Measurements from ENCODE around the gene PRDX3.

The PRDX3 gene

GRCh38 chr10:119178372-119179119 lies at the start of gene PRDX3:
Gene PRDX3 (minus strand): TSS chr10:119178812. CDS start chr10:119178790, 22 bp downstream.
- Histone ChIP-seq H3K27me3 (replicated peaks; ENCODE audit: control insufficient read depth, insufficient read depth, low read length) (no peaks in the 10 kb centered on the region), H3K9me3 (ENCODE audit: control insufficient read depth, low read length) (no peaks in the 10 kb centered on the region), H3K4me3 (ENCODE audit: low read length) (peak within 1 kb of the TSS; percentile 96), H3K36me3 (ENCODE audit: control insufficient read depth, insufficient read depth, low read length, severe bottlenecking) (peaks cover 13% of the 10 kb centered on the region), H3K4me1 (ENCODE audit: control insufficient read depth, insufficient read depth, low read length) (peaks cover 28% of the 10 kb centered on the region), H3K9ac (ENCODE audit: low read length) (peak within 1 kb of the TSS; percentile 92)
- DNase-seq (ENCODE audit: low read depth): peak; percentile 98

GRCh38 chr10:119227825-119228224 lies 49.2 kb upstream of the PRDX3 start:
- Histone ChIP-seq H3K4me1 (ENCODE audit: control insufficient read depth, insufficient read depth, low read length) (peaks cover 5% of the 10 kb centered on the region), H3K27me3 (replicated peaks; ENCODE audit: control insufficient read depth, insufficient read depth, low read length) (no peaks in the 10 kb centered on the region), H3K9ac (ENCODE audit: low read length) (no peak overlapping the region), H3K9me3 (ENCODE audit: control insufficient read depth, low read length) (no peaks in the 10 kb centered on the region), H3K4me3 (ENCODE audit: low read length) (no peak overlapping the region), H3K36me3 (ENCODE audit: control insufficient read depth, insufficient read depth, low read length, severe bottlenecking) (no peaks in the 10 kb centered on the region)
- no peak for DNase-seq (ENCODE audit: low read depth)

- Histone ChIP-seq H3K9me3 (ENCODE audit: control insufficient read depth, low read length) (no peaks in the 10 kb centered on the region), H3K4me3 (ENCODE audit: low read length) (no peak overlapping the region), H3K27me3 (replicated peaks; ENCODE audit: control insufficient read depth, insufficient read depth, low read length) (no peaks in the 10 kb centered on the region), H3K36me3 (ENCODE audit: control insufficient read depth, insufficient read depth, low read length, severe bottlenecking) (no peaks in the 10 kb centered on the region), H3K9ac (ENCODE audit: low read length) (no peak overlapping the region), H3K4me1 (ENCODE audit: control insufficient read depth, insufficient read depth, low read length) (peaks cover 31% of the 10 kb centered on the region)
- DNase-seq (ENCODE audit: low read depth): no peak
Observed at GRCh38 chr10:119225083-119225658, 46.6 kb upstream of the PRDX3 start.

GRCh38 chr10:119222966-119223386 lies 44.4 kb upstream of the PRDX3 start:
- H3K4me1 ChIP-seq (ENCODE audit: control insufficient read depth, insufficient read depth, low read length): peaks cover 43% of the 10 kb centered on the region
- no peaks in the 10 kb centered on the region for H3K36me3 ChIP-seq (ENCODE audit: control insufficient read depth, insufficient read depth, low read length, severe bottlenecking)
- peak overlapping the region; percentile 57 for H3K9ac ChIP-seq (ENCODE audit: low read length)
- H3K27me3 ChIP-seq (replicated peaks; ENCODE audit: control insufficient read depth, insufficient read depth, low read length): no peaks in the 10 kb centered on the region
- no peaks in the 10 kb centered on the region for H3K9me3 ChIP-seq (ENCODE audit: control insufficient read depth, low read length)
- peak overlapping the region; percentile 73 for H3K4me3 ChIP-seq (ENCODE audit: low read length)
- DNase-seq (ENCODE audit: low read depth): no peak

GRCh38 chr10:119222537-119222936 lies 43.9 kb upstream of the PRDX3 start:
- Histone ChIP-seq H3K4me1 (ENCODE audit: control insufficient read depth, insufficient read depth, low read length) (peaks cover 46% of the 10 kb centered on the region), H3K9ac (ENCODE audit: low read length) (peak overlapping the region; percentile 57), H3K4me3 (ENCODE audit: low read length) (peak overlapping the region; percentile 73), H3K9me3 (ENCODE audit: control insufficient read depth, low read length) (no peaks in the 10 kb centered on the region), H3K27me3 (replicated peaks; ENCODE audit: control insufficient read depth, insufficient read depth, low read length) (no peaks in the 10 kb centered on the region), H3K36me3 (ENCODE audit: control insufficient read depth, insufficient read depth, low read length, severe bottlenecking) (no peaks in the 10 kb centered on the region)
- DNase-seq (ENCODE audit: low read depth): no peak

- peak overlapping the region; percentile 57 for H3K9ac ChIP-seq (ENCODE audit: low read length)
- H3K9me3 ChIP-seq (ENCODE audit: control insufficient read depth, low read length): no peaks in the 10 kb centered on the region
- no peaks in the 10 kb centered on the region for H3K27me3 ChIP-seq (replicated peaks; ENCODE audit: control insufficient read depth, insufficient read depth, low read length)
- H3K4me1 ChIP-seq (ENCODE audit: control insufficient read depth, insufficient read depth, low read length): peaks cover 46% of the 10 kb centered on the region
- H3K36me3 ChIP-seq (ENCODE audit: control insufficient read depth, insufficient read depth, low read length, severe bottlenecking): no peaks in the 10 kb centered on the region
- no peak for DNase-seq (ENCODE audit: low read depth)
- H3K4me3 ChIP-seq (ENCODE audit: low read length): peak overlapping the region; percentile 73
Observed at GRCh38 chr10:119221666-119222065, 43.1 kb upstream of the PRDX3 start.

- H3K36me3 ChIP-seq (ENCODE audit: control insufficient read depth, insufficient read depth, low read length, severe bottlenecking): no peaks in the 10 kb centered on the region
- peaks cover 46% of the 10 kb centered on the region for H3K4me1 ChIP-seq (ENCODE audit: control insufficient read depth, insufficient read depth, low read length)
- DNase-seq (ENCODE audit: low read depth): peak; percentile 62
- H3K4me3 ChIP-seq (ENCODE audit: low read length): peak overlapping the region; percentile 73
- H3K9ac ChIP-seq (ENCODE audit: low read length): peak overlapping the region; percentile 74
- no peaks in the 10 kb centered on the region for H3K27me3 ChIP-seq (replicated peaks; ENCODE audit: control insufficient read depth, insufficient read depth, low read length)
- no peaks in the 10 kb centered on the region for H3K9me3 ChIP-seq (ENCODE audit: control insufficient read depth, low read length)
Observed at GRCh38 chr10:119221201-119221600, 42.6 kb upstream of the PRDX3 start.

- H3K9ac ChIP-seq (ENCODE audit: low read length): peak overlapping the region; percentile 42
- H3K9me3 ChIP-seq (ENCODE audit: control insufficient read depth, low read length): no peaks in the 10 kb centered on the region
- no peaks in the 10 kb centered on the region for H3K36me3 ChIP-seq (ENCODE audit: control insufficient read depth, insufficient read depth, low read length, severe bottlenecking)
- H3K4me3 ChIP-seq (ENCODE audit: low read length): peak overlapping the region; percentile 4
- peak; percentile 54 for DNase-seq (ENCODE audit: low read depth)
- H3K4me1 ChIP-seq (ENCODE audit: control insufficient read depth, insufficient read depth, low read length): peaks cover 46% of the 10 kb centered on the region
- no peaks in the 10 kb centered on the region for H3K27me3 ChIP-seq (replicated peaks; ENCODE audit: control insufficient read depth, insufficient read depth, low read length)
Observed at GRCh38 chr10:119219871-119220270, 41.3 kb upstream of the PRDX3 start.

GRCh38 chr10:119217991-119218490 lies 39.4 kb upstream of the PRDX3 start:
- no peaks in the 10 kb centered on the region for H3K27me3 ChIP-seq (replicated peaks; ENCODE audit: control insufficient read depth, insufficient read depth, low read length)
- DNase-seq (ENCODE audit: low read depth): peak; percentile 87
- H3K9ac ChIP-seq (ENCODE audit: low read length): no peak overlapping the region
- H3K9me3 ChIP-seq (ENCODE audit: control insufficient read depth, low read length): no peaks in the 10 kb centered on the region
- H3K36me3 ChIP-seq (ENCODE audit: control insufficient read depth, insufficient read depth, low read length, severe bottlenecking): no peaks in the 10 kb centered on the region
- H3K4me1 ChIP-seq (ENCODE audit: control insufficient read depth, insufficient read depth, low read length): peaks cover 45% of the 10 kb centered on the region
- no peak overlapping the region for H3K4me3 ChIP-seq (ENCODE audit: low read length)

GRCh38 chr10:119217401-119217800 lies 38.8 kb upstream of the PRDX3 start:
- DNase-seq (ENCODE audit: low read depth): no peak
- Histone ChIP-seq H3K4me3 (ENCODE audit: low read length) (no peak overlapping the region), H3K9ac (ENCODE audit: low read length) (no peak overlapping the region), H3K27me3 (replicated peaks; ENCODE audit: control insufficient read depth, insufficient read depth, low read length) (no peaks in the 10 kb centered on the region), H3K9me3 (ENCODE audit: control insufficient read depth, low read length) (no peaks in the 10 kb centered on the region), H3K4me1 (ENCODE audit: control insufficient read depth, insufficient read depth, low read length) (peaks cover 45% of the 10 kb centered on the region), H3K36me3 (ENCODE audit: control insufficient read depth, insufficient read depth, low read length, severe bottlenecking) (no peaks in the 10 kb centered on the region)

- no peak overlapping the region for H3K9ac ChIP-seq (ENCODE audit: low read length)
- DNase-seq (ENCODE audit: low read depth): no peak
- no peaks in the 10 kb centered on the region for H3K27me3 ChIP-seq (replicated peaks; ENCODE audit: control insufficient read depth, insufficient read depth, low read length)
- H3K4me1 ChIP-seq (ENCODE audit: control insufficient read depth, insufficient read depth, low read length): peaks cover 45% of the 10 kb centered on the region
- no peaks in the 10 kb centered on the region for H3K9me3 ChIP-seq (ENCODE audit: control insufficient read depth, low read length)
- H3K4me3 ChIP-seq (ENCODE audit: low read length): no peak overlapping the region
- H3K36me3 ChIP-seq (ENCODE audit: control insufficient read depth, insufficient read depth, low read length, severe bottlenecking): no peaks in the 10 kb centered on the region
Observed at GRCh38 chr10:119216127-119216526, 37.5 kb upstream of the PRDX3 start.
